Neuron (in vitro differentiated cells): ENCODE data around the gene ZNF628.
"Not testable (repeated sequence)": the region's sequence is repeated elsewhere in the genome, so short reads cannot be mapped to it uniquely, and the experiment has no call there.

ENCODE experiments used
- H2AFZ ChIP-seq: one replicate; pipeline ENCODE4 v1.6.1; 2013; ENCODE audit warnings: low read depth, mild to moderate bottlenecking, inconsistent platforms, low read length, moderate library complexity
- H3K27me3 ChIP-seq: one replicate; pipeline ENCODE4 v1.6.1; 2013; ENCODE audit warnings: low read length; ENCODE audit not compliant: insufficient read depth
- H3K36me3 ChIP-seq: one replicate; pipeline ENCODE4 v1.6.1; 2013; ENCODE audit warnings: low read length; ENCODE audit not compliant: insufficient read depth
- H3K4me1 ChIP-seq: one replicate; pipeline ENCODE4 v1.6.1; 2013; ENCODE audit warnings: low read length; ENCODE audit not compliant: insufficient read depth
- H3K4me3 ChIP-seq: 2 replicates; pipeline ENCODE4 v1.5.1; 2013; ENCODE audit warnings: mild to moderate bottlenecking, low read length, moderate library complexity
- H3K9me3 ChIP-seq: one replicate; pipeline ENCODE4 v1.6.1; 2013; ENCODE audit warnings: low read length

ZNF628 gene

GRCh38 chr19:55494172-55494761 is 17.9 kb downstream of the ZNF628 start:
- no peaks in the 10 kb centered on the region for H3K27me3 ChIP-seq
- no peaks in the 10 kb centered on the region for H3K36me3 ChIP-seq
- H2AFZ ChIP-seq = no peak overlapping the region
- H3K9me3 ChIP-seq = no peaks in the 10 kb centered on the region
- no peak overlapping the region for H3K4me3 ChIP-seq
- H3K4me1 ChIP-seq = peaks cover 12% of the 10 kb centered on the region

- no peaks in the 10 kb centered on the region for H3K36me3 ChIP-seq
Measured at GRCh38 chr19:55495646-55496349, 19.4 kb downstream of the ZNF628 start.

GRCh38 chr19:55496820-55497219 is 20.4 kb downstream of the ZNF628 start:
- H2AFZ ChIP-seq, H3K9me3 ChIP-seq, H3K27me3 ChIP-seq, H3K4me3 ChIP-seq, H3K36me3 ChIP-seq, H3K4me1 ChIP-seq: not testable (repeated sequence)

More at GRCh38 chr19:55495646-55496349, 19.4 kb downstream of the ZNF628 start:
- H3K9me3 ChIP-seq = no peaks in the 10 kb centered on the region
- no peak overlapping the region for H2AFZ ChIP-seq
- no peak overlapping the region for H3K4me3 ChIP-seq
- no peaks in the 10 kb centered on the region for H3K27me3 ChIP-seq
- peaks cover 8% of the 10 kb centered on the region for H3K4me1 ChIP-seq

- Histone ChIP-seq H3K9me3 (no peaks in the 10 kb centered on the region), H3K27me3 (no peaks in the 10 kb centered on the region), H3K36me3 (no peaks in the 10 kb centered on the region), H3K4me3 (no peak overlapping the region), H3K4me1 (peaks cover 4% of the 10 kb centered on the region), H2AFZ (no peak overlapping the region)
Measured at GRCh38 chr19:55497763-55498162, 21.3 kb downstream of the ZNF628 start.

- H3K9me3 ChIP-seq = no peaks in the 10 kb centered on the region
- peaks cover 4% of the 10 kb centered on the region for H3K4me1 ChIP-seq
Measured at GRCh38 chr19:55498246-55498840, 21.9 kb downstream of the ZNF628 start.

GRCh38 chr19:55500368-55500952 is 24.0 kb downstream of the ZNF628 start:
- no peaks in the 10 kb centered on the region for H3K27me3 ChIP-seq
- no peak overlapping the region for H3K4me3 ChIP-seq
- H3K9me3 ChIP-seq = no peaks in the 10 kb centered on the region
- no peaks in the 10 kb centered on the region for H3K4me1 ChIP-seq
- no peak overlapping the region for H2AFZ ChIP-seq
- no peaks in the 10 kb centered on the region for H3K36me3 ChIP-seq

More at GRCh38 chr19:55498246-55498840, 21.9 kb downstream of the ZNF628 start:
- no peak overlapping the region for H2AFZ ChIP-seq
- H3K36me3 ChIP-seq = no peaks in the 10 kb centered on the region
- no peaks in the 10 kb centered on the region for H3K27me3 ChIP-seq
- no peak overlapping the region for H3K4me3 ChIP-seq

- Histone ChIP-seq H3K4me1 (no peaks in the 10 kb centered on the region), H3K9me3 (no peaks in the 10 kb centered on the region), H2AFZ (no peak overlapping the region), H3K27me3 (no peaks in the 10 kb centered on the region), H3K4me3 (no peak overlapping the region), H3K36me3 (no peaks in the 10 kb centered on the region)
Measured at GRCh38 chr19:55502197-55502952, 26.0 kb downstream of the ZNF628 start.

- Histone ChIP-seq H3K36me3 (no peaks in the 10 kb centered on the region), H3K4me3 (no peak overlapping the region), H3K4me1 (no peaks in the 10 kb centered on the region), H3K27me3 (no peaks in the 10 kb centered on the region), H3K9me3 (no peaks in the 10 kb centered on the region), H2AFZ (no peak overlapping the region)
Measured at GRCh38 chr19:55503157-55503501, 26.7 kb downstream of the ZNF628 start.

- Histone ChIP-seq H2AFZ (peak overlapping the region; percentile 63), H3K4me1 (no peaks in the 10 kb centered on the region), H3K4me3 (peak overlapping the region; percentile 46), H3K27me3 (no peaks in the 10 kb centered on the region), H3K36me3 (no peaks in the 10 kb centered on the region), H3K9me3 (no peaks in the 10 kb centered on the region)
Measured at GRCh38 chr19:55503502-55504251, 27.3 kb downstream of the ZNF628 start.

- Histone ChIP-seq H3K9me3 (no peaks in the 10 kb centered on the region), H2AFZ (peak overlapping the region; percentile 63), H3K36me3 (no peaks in the 10 kb centered on the region), H3K27me3 (no peaks in the 10 kb centered on the region), H3K4me3 (peak overlapping the region; percentile 46), H3K4me1 (no peaks in the 10 kb centered on the region)
Measured at GRCh38 chr19:55504252-55504603, 27.8 kb downstream of the ZNF628 start.

- no peaks in the 10 kb centered on the region for H3K36me3 ChIP-seq
- no peaks in the 10 kb centered on the region for H3K4me1 ChIP-seq
- no peak overlapping the region for H3K4me3 ChIP-seq
- no peak overlapping the region for H2AFZ ChIP-seq
- no peaks in the 10 kb centered on the region for H3K9me3 ChIP-seq
- H3K27me3 ChIP-seq = no peaks in the 10 kb centered on the region
Measured at GRCh38 chr19:55504981-55505380, 28.6 kb downstream of the ZNF628 start.

- Histone ChIP-seq H3K36me3 (no peaks in the 10 kb centered on the region), H2AFZ (no peak overlapping the region), H3K4me1 (no peaks in the 10 kb centered on the region), H3K9me3 (no peaks in the 10 kb centered on the region), H3K27me3 (no peaks in the 10 kb centered on the region), H3K4me3 (no peak overlapping the region)
Measured at GRCh38 chr19:55508120-55508519, 31.7 kb downstream of the ZNF628 start.
